ENCODE results near the gene PLA2G3. TPM values are rescaled to one million over a fixed set of nuclear protein-coding genes. Genes with fewer than 3 reads are reported as not detected.

The PLA2G3 gene
- total RNA-seq, 4 donors from 2014 or later, result not detected

- intact Hi-C loops (cut with DNase I; ENCODE audit: low total_unique reads), result loop anchor here (5.0 kb wide), 1 partner anchor 44 kb away; no protein-coding TSS in a partner anchor
- Histone ChIP-seq H3K27ac (peak overlapping the region; percentile 86 to 97 (median 93)), H3K36me3 (no peaks in the 10 kb centered on the region), H3K4me3 (peak overlapping the region in 3 of 4 donors; percentile 15 to 60 (median 53)), H3K9me3 (no peaks in the 10 kb centered on the region), H3K4me1 (peaks cover 16 to 40% (median 25%) of the 10 kb centered on the region in 4 donors), H3K27me3 (no peaks in the 10 kb centered on the region)
- 0 to 2% methylated on average over 5 of the region's 5 CpGs for WGBS, 2 donors (ENCODE audit: low coverage in 1 of 2)
- TF ChIP-seq CTCF (IDR thresholded peaks at IDR 0.05) (peak in 1 of 5 experiments; percentile 7), EP300 (IDR thresholded peaks at IDR 0.05; ENCODE audit: low read depth) (no peak)
- in situ Hi-C loops (cut with MboI; ENCODE audit: low pct_ligation_motif_present in 1 of 4, low pct_unique_long_range_greater_than_20kb in 1 of 4, low sequenced_read_pairs in 3 of 4), result no loop called here
- no peak for DNase-seq
These were observed 32.5 kb downstream of the PLA2G3 start for GRCh38 chr22:31107894-31108218.

GRCh38 chr22:31107178-31107893, 33.0 kb downstream of the PLA2G3 start, which contains the start of gene SELENOM:
Gene SELENOM (minus strand): TSS chr22:31107568. CDS start chr22:31107505, 63 bp downstream.
- H3K9me3 ChIP-seq, result no peaks in the 10 kb centered on the region
- TF ChIP-seq POLR2AphosphoS5 (IDR thresholded peaks at IDR 0.05) (peak; percentile 87 to 94 (median 90)), EP300 (IDR thresholded peaks at IDR 0.05; ENCODE audit: low read depth) (no peak), POLR2A (IDR thresholded peaks at IDR 0.05) (peak; percentile 73), CTCF (IDR thresholded peaks at IDR 0.05) (peak; percentile 86 to 98 (median 92))
- H3K4me1 ChIP-seq, result peaks cover 17 to 41% (median 27%) of the 10 kb centered on the region in 4 donors
- H3K36me3 ChIP-seq, result no peaks in the 10 kb centered on the region
- DNase-seq, result peak; percentile 98
- in situ Hi-C loops (cut with MboI; ENCODE audit: low pct_ligation_motif_present in 1 of 4, low pct_unique_long_range_greater_than_20kb in 1 of 4, low sequenced_read_pairs in 3 of 4) (no loop called here), intact Hi-C loops (cut with DNase I; ENCODE audit: low total_unique reads) (loop anchor here (5.0 kb wide), 1 partner anchor 45 kb away; no protein-coding TSS in a partner anchor)
- no peaks in the 10 kb centered on the region for H3K27me3 ChIP-seq
- peak within 1 kb of the TSS; percentile 86 to 97 (median 96) for H3K27ac ChIP-seq
- peak within 1 kb of the TSS; percentile 45 to 71 (median 56) for H3K4me3 ChIP-seq
- WGBS, 2 donors (ENCODE audit: low coverage in 1 of 2), result 0 to 3% methylated on average over 2 to 47 of the region's 67 CpGs

GRCh38 chr22:31106731-31107177, 33.6 kb downstream of the PLA2G3 start:
- in situ Hi-C loops (cut with MboI; ENCODE audit: low pct_ligation_motif_present in 1 of 4, low pct_unique_long_range_greater_than_20kb in 1 of 4, low sequenced_read_pairs in 3 of 4), result no loop called here
- Histone ChIP-seq H3K27ac (peak overlapping the region; percentile 86 to 97 (median 96)), H3K36me3 (no peaks in the 10 kb centered on the region), H3K27me3 (no peaks in the 10 kb centered on the region), H3K4me3 (peak overlapping the region; percentile 45 to 71 (median 56)), H3K4me1 (peaks cover 17 to 45% (median 29%) of the 10 kb centered on the region in 4 donors), H3K9me3 (no peaks in the 10 kb centered on the region)
- intact Hi-C loops (cut with DNase I; ENCODE audit: low total_unique reads), result loop anchor here (5.0 kb wide), 1 partner anchor 46 kb away; no protein-coding TSS in a partner anchor
- WGBS, 2 donors (ENCODE audit: low coverage in 1 of 2), result 11 to 51% methylated on average over 7 to 14 of the region's 14 CpGs
- DNase-seq, result no peak
- no peak for TF ChIP-seq CTCF (IDR thresholded peaks at IDR 0.05)
- TF ChIP-seq EP300 (IDR thresholded peaks at IDR 0.05; ENCODE audit: low read depth), result no peak
- no peak for TF ChIP-seq POLR2A (IDR thresholded peaks at IDR 0.05)
- TF ChIP-seq POLR2AphosphoS5 (IDR thresholded peaks at IDR 0.05), result no peak

GRCh38 chr22:31106001-31106571, 34.2 kb downstream of the PLA2G3 start:
- no peaks in the 10 kb centered on the region for H3K36me3 ChIP-seq
- no peaks in the 10 kb centered on the region for H3K9me3 ChIP-seq
- H3K27me3 ChIP-seq, result no peaks in the 10 kb centered on the region
- no peak for DNase-seq
- peaks cover 17 to 49% (median 29%) of the 10 kb centered on the region in 4 donors for H3K4me1 ChIP-seq
- no peak for TF ChIP-seq POLR2A (IDR thresholded peaks at IDR 0.05)
- TF ChIP-seq POLR2AphosphoS5 (IDR thresholded peaks at IDR 0.05), result no peak
- no peak for TF ChIP-seq EP300 (IDR thresholded peaks at IDR 0.05; ENCODE audit: low read depth)
- peak in 1 of 5 experiments; percentile 20 for TF ChIP-seq CTCF (IDR thresholded peaks at IDR 0.05)
- H3K4me3 ChIP-seq, result peak overlapping the region; percentile 45 to 71 (median 56)
- H3K27ac ChIP-seq, result peak overlapping the region; percentile 86 to 97 (median 96)
- in situ Hi-C loops (cut with MboI; ENCODE audit: low pct_ligation_motif_present in 1 of 4, low pct_unique_long_range_greater_than_20kb in 1 of 4, low sequenced_read_pairs in 3 of 4) (no loop called here), intact Hi-C loops (cut with DNase I; ENCODE audit: low total_unique reads) (loop anchor here (5.0 kb wide), 1 partner anchor 46 kb away; no protein-coding TSS in a partner anchor)
- 40 to 42% methylated on average over 1 to 4 of the region's 4 CpGs for WGBS, 2 donors (ENCODE audit: low coverage in 1 of 2)
